HepG2 (cell line): ENCODE measurements around the gene XAF1. TPM values are rescaled to one million over a fixed set of nuclear protein-coding genes. Genes with fewer than 3 reads are reported as not detected.

ENCODE experiments used
- ATM ChIP-seq: fragments of 450-650 bp; IDR thresholded peaks from 2 replicates; pipeline ENCODE4 v1.7.1; 2017; ENCODE audit warnings: mild to moderate bottlenecking, borderline replicate concordance
- BCL3 ChIP-seq: sonication (generic); formaldehyde crosslinking; IDR thresholded peaks from 2 replicates; pipeline ENCODE4 v1.5.1; 2020; ENCODE audit warnings: mild to moderate bottlenecking, missing genetic modification reagents, moderate library complexity
- CHD2 ChIP-seq: IDR thresholded peaks from 2 replicates; pipeline ENCODE4 v1.6.1; 2011; ENCODE audit warnings: low read depth, low read length, improper control_type of control experiment
- CREB1 ChIP-seq, 2 experiments: fragments of 450-650 bp in 1 of 2; IDR thresholded peaks; 2 replicates each; pipeline ENCODE4 v1.6.1; 2016 to 2017; ENCODE audit warnings: control low read depth in 1 of 2, mild to moderate bottlenecking in 1 of 2, missing compliant biosample characterization in 1 of 2, missing genetic modification characterization in 1 of 2
- GATAD2A ChIP-seq: IDR thresholded peaks from 2 replicates; pipeline ENCODE4 v1.6.1; 2016
- JDP2 ChIP-seq: sonication (generic); formaldehyde crosslinking; IDR thresholded peaks from 2 replicates; pipeline ENCODE4 v1.8.1; 2022; ENCODE audit warnings: missing genetic modification reagents, borderline replicate concordance
- MIER2 ChIP-seq: IDR thresholded peaks from 2 replicates; pipeline ENCODE4 v1.6.1; 2016; ENCODE audit warnings: missing biosample characterization, missing genetic modification reagents
- NCOA2 ChIP-seq: sonication (generic); formaldehyde crosslinking; IDR thresholded peaks from 2 replicates; pipeline ENCODE4 v1.8.0; 2022; ENCODE audit warnings: inconsistent platforms
- NFYC ChIP-seq: IDR thresholded peaks from 2 replicates; pipeline ENCODE4 v1.6.1; 2016; ENCODE audit warnings: missing genetic modification reagents, missing compliant biosample characterization
- PAF1 ChIP-seq: IDR thresholded peaks from 2 replicates; pipeline ENCODE4 v1.6.1; 2016; ENCODE audit warnings: missing genetic modification reagents, missing compliant biosample characterization
- POLR2AphosphoS5 ChIP-seq: IDR thresholded peaks from 2 replicates; pipeline ENCODE4 v1.6.1; 2012; ENCODE audit warnings: low read depth, low read length
- REPIN1 ChIP-seq: sonication (generic); formaldehyde crosslinking; IDR thresholded peaks from 2 replicates; pipeline ENCODE4 v1.8.0; 2022; ENCODE audit warnings: missing genetic modification reagents, low read depth, mild to moderate bottlenecking, borderline replicate concordance
- RFXAP ChIP-seq: sonication (generic); formaldehyde crosslinking; IDR thresholded peaks from 2 replicates; pipeline ENCODE4 v1.4.0; 2020; ENCODE audit warnings: missing genetic modification reagents, borderline replicate concordance
- ZNF326 ChIP-seq: sonication (generic); formaldehyde crosslinking; IDR thresholded peaks from 2 replicates; pipeline ENCODE4 v1.4.0; 2020; ENCODE audit warnings: missing genetic modification reagents, borderline replicate concordance
- ZNF446 ChIP-seq: sonication (generic); formaldehyde crosslinking; IDR thresholded peaks from 2 replicates; pipeline ENCODE4 v1.5.0; 2020; ENCODE audit warnings: mild to moderate bottlenecking, missing genetic modification reagents
- ZNF501 ChIP-seq: sonication (generic); formaldehyde crosslinking; IDR thresholded peaks from 2 replicates; pipeline ENCODE4 v1.5.1; 2020; ENCODE audit warnings: mild to moderate bottlenecking, moderate library complexity, missing genetic modification reagents
- ZNF619 ChIP-seq: sonication (generic); formaldehyde crosslinking; IDR thresholded peaks from 2 replicates; pipeline ENCODE4 v1.4.0; 2020; ENCODE audit warnings: mild to moderate bottlenecking, missing genetic modification reagents
- ZNF646 ChIP-seq: sonication (generic); formaldehyde crosslinking; IDR thresholded peaks from 2 replicates; pipeline ENCODE4 v1.9.0; 2021; ENCODE audit warnings: mild to moderate bottlenecking, missing genetic modification reagents
- ZNF766 ChIP-seq: sonication (generic); formaldehyde crosslinking; IDR thresholded peaks from 2 replicates; pipeline ENCODE4 v1.5.0; 2020; ENCODE audit warnings: missing genetic modification reagents, borderline replicate concordance
- polyA plus RNA-seq, 8 experiments: library from polyadenylated mRNA; depleted of rRNA in 3 of 8; stranded (reverse) in 7 of 8; unstranded in 1 of 8; fragments of >200 nt; fragmentation: Illumina TruSeq in 4 of 8; extraction: Trizol in 4 of 8; gene quantifications; 2 replicates each; pipeline versions ENCODE4 v1.2.1 to v1.2.3, GENCODE V29; 2011 to 2016; ENCODE audit warnings: low read depth in 4 of 8, missing spikeins in 1 of 8, mixed read lengths in 1 of 8; ENCODE audit not compliant: insufficient read depth in 1 of 8
- total RNA-seq, 5 experiments: library from RNA; depleted of rRNA; stranded (reverse); fragments of >200 nt; fragmentation: Illumina TruSeq; extraction: Trizol; gene quantifications; 2 replicates each; pipeline ENCODE4 v1.2.3, GENCODE V29; 2016; ENCODE audit warnings: low read depth in 1 of 5
- TF ChIP-seq, protein P1 (sequence below): IDR thresholded peaks from 2 replicates; pipeline ENCODE4 v1.4.0; 2020; ENCODE audit warnings: mild to moderate bottlenecking, missing genetic modification reagents

The XAF1 gene
- total and polyA plus RNA-seq, 2 of the 13 experiments (the other 11 are each of a cell fraction or from before 2014, with no cell fraction given): 1.2 to 2.4 TPM

DNA sequence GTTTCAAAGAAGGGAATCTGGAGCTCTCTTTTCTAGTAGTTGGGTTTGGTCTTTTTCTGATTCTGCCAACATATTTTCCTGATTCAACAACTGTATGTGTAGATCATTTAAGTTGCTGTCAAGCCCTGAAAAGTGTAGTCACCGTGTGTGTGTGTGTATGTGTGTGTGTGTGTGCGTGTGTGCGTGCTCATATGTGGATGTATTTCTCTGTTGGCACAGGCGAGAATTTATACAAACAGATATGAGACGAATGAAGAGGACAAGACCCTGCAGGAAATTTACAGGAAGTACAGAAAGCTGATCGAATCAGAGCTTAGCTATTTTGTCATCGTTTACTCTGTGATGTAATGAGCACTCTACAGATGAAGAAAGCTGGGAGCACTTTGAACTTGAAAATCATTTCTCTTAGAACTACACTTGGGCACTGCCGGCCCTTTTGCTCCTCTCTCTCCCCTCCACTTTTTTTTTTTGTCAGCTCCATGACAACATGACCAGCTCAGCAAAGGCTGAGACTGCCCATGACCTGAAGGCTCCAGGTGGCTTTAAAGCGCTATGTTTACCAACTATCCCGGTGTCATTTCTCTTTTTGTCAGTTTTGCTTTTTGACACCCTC, 31.3 kb downstream of the XAF1 start (continued):
- TF ChIP-seq MIER2 (CRISPR knock-in tag): no peak
- TF ChIP-seq, protein P1, sequence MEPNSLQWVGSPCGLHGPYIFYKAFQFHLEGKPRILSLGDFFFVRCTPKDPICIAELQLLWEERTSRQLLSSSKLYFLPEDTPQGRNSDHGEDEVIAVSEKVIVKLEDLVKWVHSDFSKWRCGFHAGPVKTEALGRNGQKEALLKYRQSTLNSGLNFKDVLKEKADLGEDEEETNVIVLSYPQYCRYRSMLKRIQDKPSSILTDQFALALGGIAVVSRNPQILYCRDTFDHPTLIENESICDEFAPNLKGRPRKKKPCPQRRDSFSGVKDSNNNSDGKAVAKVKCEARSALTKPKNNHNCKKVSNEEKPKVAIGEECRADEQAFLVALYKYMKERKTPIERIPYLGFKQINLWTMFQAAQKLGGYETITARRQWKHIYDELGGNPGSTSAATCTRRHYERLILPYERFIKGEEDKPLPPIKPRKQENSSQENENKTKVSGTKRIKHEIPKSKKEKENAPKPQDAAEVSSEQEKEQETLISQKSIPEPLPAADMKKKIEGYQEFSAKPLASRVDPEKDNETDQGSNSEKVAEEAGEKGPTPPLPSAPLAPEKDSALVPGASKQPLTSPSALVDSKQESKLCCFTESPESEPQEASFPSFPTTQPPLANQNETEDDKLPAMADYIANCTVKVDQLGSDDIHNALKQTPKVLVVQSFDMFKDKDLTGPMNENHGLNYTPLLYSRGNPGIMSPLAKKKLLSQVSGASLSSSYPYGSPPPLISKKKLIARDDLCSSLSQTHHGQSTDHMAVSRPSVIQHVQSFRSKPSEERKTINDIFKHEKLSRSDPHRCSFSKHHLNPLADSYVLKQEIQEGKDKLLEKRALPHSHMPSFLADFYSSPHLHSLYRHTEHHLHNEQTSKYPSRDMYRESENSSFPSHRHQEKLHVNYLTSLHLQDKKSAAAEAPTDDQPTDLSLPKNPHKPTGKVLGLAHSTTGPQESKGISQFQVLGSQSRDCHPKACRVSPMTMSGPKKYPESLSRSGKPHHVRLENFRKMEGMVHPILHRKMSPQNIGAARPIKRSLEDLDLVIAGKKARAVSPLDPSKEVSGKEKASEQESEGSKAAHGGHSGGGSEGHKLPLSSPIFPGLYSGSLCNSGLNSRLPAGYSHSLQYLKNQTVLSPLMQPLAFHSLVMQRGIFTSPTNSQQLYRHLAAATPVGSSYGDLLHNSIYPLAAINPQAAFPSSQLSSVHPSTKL (CRISPR knock-in tag): peak; percentile 76
- no peak for TF ChIP-seq JDP2
- TF ChIP-seq CHD2: no peak
- TF ChIP-seq ZNF646: peak; percentile 60; the same call in 1 of the 2 replicates
- TF ChIP-seq PAF1 (CRISPR knock-in tag): no peak
- TF ChIP-seq GATAD2A (CRISPR knock-in tag): peak; percentile 63; the same call in 1 of the 2 replicates
- no peak for TF ChIP-seq NFYC (CRISPR knock-in tag)
- no peak for TF ChIP-seq ZNF619 (CRISPR knock-in tag)
- TF ChIP-seq ZNF766 (CRISPR knock-in tag): no peak
- peak; percentile 70 for TF ChIP-seq CREB1 (IDR thresholded peaks at IDR 0.05)
- peak; percentile 88 for TF ChIP-seq CREB1 (CRISPR knock-in tag; IDR thresholded peaks at IDR 0.05)
- TF ChIP-seq POLR2AphosphoS5: no peak
- no peak for TF ChIP-seq ZNF326 (CRISPR knock-in tag)
- no peak for TF ChIP-seq REPIN1
- TF ChIP-seq NCOA2: no peak
- TF ChIP-seq ZNF501 (CRISPR knock-in tag): no peak
- no peak for TF ChIP-seq BCL3 (CRISPR knock-in tag)
- no peak for TF ChIP-seq ATM
- no peak for TF ChIP-seq ZNF446 (CRISPR knock-in tag)
- no peak for TF ChIP-seq RFXAP (CRISPR knock-in tag)
